ENCODE data around the gene IDNK. TPM values are rescaled to one million over a fixed set of nuclear protein-coding genes. Genes with fewer than 3 reads are reported as not detected.
A peak's percentile ranks its signal among the peaks of the same experiment; 100 is the strongest.

Gene IDNK
- total RNA-seq, 1 donor from 2014 or later, result 5.8 TPM

GRCh38 chr9:83633676-83634075 is 10.7 kb downstream of the IDNK start:
- DNase-seq (ENCODE audit: low read depth in 2 of 2), result no peak

DNA sequence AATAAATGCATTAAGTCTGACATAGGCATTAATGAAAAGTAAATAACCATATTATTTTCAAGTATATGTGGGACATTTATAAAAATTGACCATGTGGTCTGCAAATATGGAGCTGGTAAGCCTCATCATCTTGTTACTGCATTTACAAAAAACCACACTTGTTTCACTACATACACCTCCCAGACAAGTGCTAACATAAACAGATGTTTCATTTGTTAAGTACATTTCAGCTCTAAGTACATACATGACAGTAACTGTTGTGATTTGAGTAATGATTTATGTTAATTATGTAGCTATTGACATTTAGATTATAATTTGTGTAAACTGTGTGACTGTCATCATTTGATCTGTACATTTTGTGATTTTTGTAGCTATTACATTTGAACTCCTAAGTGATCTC is 13.9 kb downstream of the IDNK start:
- DNase-seq (ENCODE audit: low read depth in 2 of 2), result no peak

DNA sequence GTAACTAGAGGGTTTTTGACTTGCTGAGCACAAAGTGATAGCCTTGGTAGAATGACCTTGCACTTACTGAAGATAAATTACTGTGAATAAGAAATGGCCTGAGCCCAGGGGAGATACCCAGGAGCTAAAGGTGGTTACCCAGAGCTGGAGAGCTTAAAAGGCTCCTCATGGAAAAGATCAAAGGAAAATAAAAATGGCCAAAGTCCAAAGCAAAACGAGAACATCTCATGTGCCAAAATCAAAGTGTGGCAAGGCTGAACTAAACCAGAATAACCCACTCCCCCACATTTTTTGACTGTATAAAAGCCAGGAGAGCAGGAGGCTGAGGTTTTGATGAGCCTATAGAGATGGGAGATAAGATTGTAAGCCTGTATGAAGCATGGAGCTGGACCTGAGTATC is 14.4 kb downstream of the IDNK start:
- no peak for DNase-seq (ENCODE audit: low read depth in 2 of 2)

- DNase-seq (ENCODE audit: low read depth in 2 of 2), result peak; percentile 15 to 77
These were observed 16.3 kb downstream of the IDNK start for GRCh38 chr9:83639266-83639665.

- no peak for DNase-seq (ENCODE audit: low read depth in 2 of 2)
These were observed 19.9 kb downstream of the IDNK start for GRCh38 chr9:83642793-83643192.

DNA sequence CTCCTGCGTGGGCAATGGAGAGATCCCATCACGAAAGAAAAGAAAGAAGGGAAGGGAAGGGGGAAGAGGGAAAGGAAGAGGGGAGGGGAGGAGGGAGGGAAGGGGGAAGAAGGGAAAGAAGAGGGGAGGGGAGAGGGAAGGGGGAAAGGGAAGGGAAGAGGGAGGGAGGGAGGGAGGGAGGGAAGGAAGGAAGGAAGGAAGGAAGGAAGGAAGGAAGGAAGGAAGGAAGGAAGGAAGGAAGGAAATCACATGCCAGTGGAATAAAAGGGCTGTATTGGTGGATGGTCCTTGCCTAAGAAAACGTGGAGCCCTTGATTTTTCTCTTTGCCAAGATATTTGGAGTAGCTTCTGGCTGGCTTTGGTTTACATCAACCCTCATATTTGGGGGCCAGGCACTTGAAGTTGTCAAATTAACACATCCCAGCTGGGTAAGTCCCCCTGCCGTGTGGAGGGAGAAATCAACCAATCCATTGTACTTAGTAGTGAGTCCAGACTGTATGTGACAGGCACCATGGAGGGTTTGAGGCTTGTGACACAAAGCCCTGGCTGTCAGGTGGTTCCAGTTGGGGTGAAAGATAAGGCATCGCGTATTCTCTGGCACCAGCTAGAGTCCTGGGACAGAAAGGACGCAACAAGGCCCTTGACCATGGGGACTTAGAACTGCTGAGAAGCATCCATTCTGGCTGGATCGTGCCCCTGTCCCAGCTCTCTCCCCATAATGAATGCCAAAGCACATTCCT is 23.7 kb downstream of the IDNK start:
- DNase-seq (ENCODE audit: low read depth in 2 of 2), result no peak

DNA sequence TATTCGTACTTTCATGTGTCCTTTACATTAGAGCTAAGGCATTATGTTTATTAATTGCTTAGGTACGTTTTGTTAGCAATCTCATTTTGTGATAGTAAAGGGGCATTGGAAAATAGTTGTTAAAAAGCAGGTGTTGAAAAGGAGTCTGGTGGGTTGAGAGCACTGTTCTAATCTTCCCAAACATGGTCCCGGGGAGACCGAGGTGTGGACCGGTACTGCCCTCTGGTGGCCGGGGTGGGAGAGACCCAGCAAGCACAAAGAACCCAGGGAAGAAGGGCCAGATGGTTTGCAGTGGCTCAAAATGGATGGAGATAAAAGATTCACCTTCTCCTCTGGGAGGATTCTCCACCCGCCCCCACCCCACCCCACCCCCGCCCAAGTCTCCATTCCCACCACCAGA is 26.1 kb downstream of the IDNK start:
- peak; percentile 27 to 51 for DNase-seq (ENCODE audit: low read depth in 2 of 2)

GRCh38 chr9:83649515-83649914 is 26.6 kb downstream of the IDNK start:
- DNase-seq (ENCODE audit: low read depth in 2 of 2), result no peak

- DNase-seq (ENCODE audit: low read depth in 2 of 2), result no peak
These were observed 28.6 kb downstream of the IDNK start for GRCh38 chr9:83651558-83651957.

DNA sequence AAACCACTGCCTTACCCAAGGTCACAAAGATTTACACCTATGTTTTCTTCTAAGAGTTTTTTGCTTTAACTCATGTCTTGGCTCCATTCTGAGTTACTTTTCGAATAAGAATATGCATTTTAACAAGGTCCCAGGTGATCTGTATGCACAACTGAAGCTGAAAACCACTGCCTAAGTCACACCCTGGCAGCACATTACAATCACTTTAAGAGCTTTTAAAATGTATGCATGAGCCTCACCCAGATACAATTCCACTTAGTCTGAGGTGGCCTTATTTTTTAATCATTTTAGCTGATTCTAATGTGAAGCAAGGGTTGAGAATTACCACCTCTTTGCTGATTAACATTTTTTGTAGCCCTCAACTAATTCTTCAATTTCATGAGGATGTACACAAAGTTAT is 29.5 kb downstream of the IDNK start:
- no peak for DNase-seq (ENCODE audit: low read depth in 2 of 2)

GRCh38 chr9:83655433-83655832 is 32.5 kb downstream of the IDNK start:
- DNase-seq (ENCODE audit: low read depth in 2 of 2), result peak in 1 of 2 donors; percentile 13

GRCh38 chr9:83656032-83656680 is 33.2 kb downstream of the IDNK start:
- DNase-seq (ENCODE audit: low read depth in 2 of 2), result no peak

- no peak for DNase-seq (ENCODE audit: low read depth in 2 of 2)
These were observed 34.0 kb downstream of the IDNK start for GRCh38 chr9:83656952-83657351.

- no peak for DNase-seq (ENCODE audit: low read depth in 2 of 2)
These were observed 40.0 kb downstream of the IDNK start for GRCh38 chr9:83662933-83663332.

DNA sequence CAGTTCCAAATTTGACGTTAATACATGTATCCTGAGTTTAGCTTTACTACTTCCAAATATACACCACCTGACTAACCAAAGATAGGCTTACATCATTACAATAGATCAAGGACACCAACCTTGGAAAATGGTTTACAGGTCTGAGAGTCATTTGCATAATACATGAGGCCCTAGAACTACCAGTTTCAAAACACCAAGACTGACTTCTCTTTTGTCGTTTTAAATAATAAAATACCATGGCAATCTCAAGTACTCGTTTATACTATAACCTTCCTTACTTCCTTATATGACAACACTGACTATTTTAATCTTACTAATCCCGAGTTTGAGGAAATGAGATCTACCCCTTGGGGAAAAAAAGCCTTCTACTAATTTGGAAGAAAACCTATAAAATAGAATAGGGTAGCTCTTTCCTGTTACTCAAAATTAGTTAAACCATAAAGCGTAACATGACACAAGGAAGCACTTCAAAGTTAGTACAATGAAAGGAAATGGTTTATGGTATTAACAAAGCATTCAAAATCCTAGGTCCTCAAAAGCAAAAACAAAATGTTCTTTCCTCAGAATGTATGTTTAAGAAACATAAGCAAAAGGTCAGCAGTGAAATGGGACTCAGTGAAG is 42.7 kb downstream of the IDNK start:
- peak; percentile 43 to 71 for DNase-seq (ENCODE audit: low read depth in 2 of 2)

- no peak for DNase-seq (ENCODE audit: low read depth in 2 of 2)
These were observed 46.1 kb downstream of the IDNK start for GRCh38 chr9:83669067-83669466.

DNA sequence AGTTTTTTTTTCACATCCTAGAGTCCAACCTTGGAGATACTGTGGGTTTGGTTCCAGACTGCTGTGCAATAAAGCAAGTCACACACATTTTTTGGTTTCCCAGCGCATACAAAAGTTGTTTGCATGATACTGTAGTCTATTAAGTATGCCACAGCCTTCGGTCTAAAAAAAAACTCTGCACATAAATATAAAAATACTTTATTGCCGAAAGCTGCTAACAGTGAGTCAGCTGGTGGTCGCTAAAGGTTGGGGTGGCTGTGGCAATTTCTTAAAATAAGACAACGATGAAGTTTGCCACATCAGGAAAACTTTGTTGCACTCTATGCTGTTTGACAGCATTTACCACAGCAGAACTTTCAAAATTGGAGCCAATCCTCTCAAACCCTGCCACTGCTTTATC is 47.4 kb downstream of the IDNK start:
- DNase-seq (ENCODE audit: low read depth in 2 of 2), result no peak

- DNase-seq (ENCODE audit: low read depth in 2 of 2), result no peak
These were observed 48.5 kb downstream of the IDNK start for GRCh38 chr9:83671451-83671850.

DNA sequence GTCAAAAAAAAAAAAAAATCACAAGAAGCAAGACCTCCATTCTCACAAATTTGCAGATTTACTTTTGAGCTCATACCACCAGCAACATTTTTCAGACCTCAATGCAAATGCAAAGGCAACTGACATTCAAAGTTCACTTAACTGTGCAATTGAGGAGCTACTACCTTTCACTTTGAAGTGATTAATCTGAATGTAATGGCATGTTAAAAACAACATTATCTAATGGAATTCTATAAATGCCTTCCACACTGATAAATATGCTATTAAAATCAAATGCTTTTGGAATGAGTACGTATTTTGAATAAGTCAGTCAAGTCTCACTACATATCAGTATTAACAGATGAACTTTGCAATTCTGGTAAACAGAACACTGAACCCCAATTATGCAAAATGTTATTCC is 52.5 kb downstream of the IDNK start:
- DNase-seq (ENCODE audit: low read depth in 2 of 2), result no peak

DNA sequence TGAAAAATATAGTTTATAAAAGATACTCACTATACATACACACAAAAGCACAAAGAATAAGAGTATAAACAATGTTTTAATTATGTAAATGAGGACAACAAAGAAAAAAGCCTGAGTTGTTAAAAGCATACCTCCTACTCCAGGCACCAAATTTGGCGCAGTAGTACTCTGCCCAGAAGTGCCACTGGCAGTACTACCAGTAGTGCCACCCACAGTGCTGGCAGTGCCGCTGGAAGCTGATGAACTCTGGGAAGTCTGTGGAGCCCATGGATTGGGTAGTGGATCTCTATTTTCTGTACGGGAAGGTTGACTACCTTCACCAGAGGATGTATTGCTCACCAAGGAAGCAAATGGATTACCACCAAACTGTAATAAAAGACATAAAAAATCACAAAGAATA is 54.7 kb downstream of the IDNK start:
- no peak for DNase-seq (ENCODE audit: low read depth in 2 of 2)

DNA sequence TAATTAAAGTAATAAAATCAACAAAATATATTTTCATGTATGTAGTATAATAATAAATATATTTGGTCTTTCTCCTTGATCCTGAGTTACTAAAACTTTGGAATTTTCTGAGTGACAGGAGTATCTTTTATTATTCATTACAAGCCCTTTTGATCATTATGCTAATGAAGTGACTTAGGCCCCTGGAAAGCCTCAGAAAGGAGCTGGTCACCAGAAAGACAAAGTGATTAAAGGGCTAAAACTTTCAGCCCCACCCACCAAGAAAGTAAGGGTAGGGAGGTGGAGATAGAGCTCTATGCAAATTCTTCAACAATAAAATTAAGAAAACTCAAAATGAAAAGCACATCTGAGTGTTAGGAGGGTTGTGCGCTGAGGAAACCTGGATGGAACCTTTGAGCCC is 57.3 kb downstream of the IDNK start:
- no peak for DNase-seq (ENCODE audit: low read depth in 2 of 2)

DNA sequence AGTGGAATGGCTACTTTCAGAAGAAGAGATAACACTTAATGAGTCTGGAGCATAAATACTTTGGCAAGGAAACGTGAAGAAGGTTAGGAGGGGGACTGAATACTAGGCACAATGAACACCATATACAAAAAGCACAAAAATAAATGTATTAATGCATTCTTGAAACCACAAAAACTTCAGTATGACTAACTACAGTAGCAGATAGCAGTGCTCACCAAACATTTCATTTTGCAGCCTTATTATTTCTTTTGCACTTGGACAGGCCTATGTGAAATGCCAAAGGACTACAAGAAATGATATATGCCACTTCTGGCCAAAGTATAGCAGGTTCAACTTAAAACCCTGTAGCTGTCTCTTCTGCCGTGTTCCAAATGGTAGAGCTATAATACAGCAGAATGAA is 58.5 kb downstream of the IDNK start:
- no peak for DNase-seq (ENCODE audit: low read depth in 2 of 2)

- no peak for DNase-seq (ENCODE audit: low read depth in 2 of 2)
These were observed 66.0 kb downstream of the IDNK start for GRCh38 chr9:83688921-83689320.

All from dermis microvascular lymphatic vessel endothelial cell (primary cell).